ENCODE data around the gene LRRC30. TPM values are rescaled to one million over a fixed set of nuclear protein-coding genes. Genes with fewer than 3 reads are reported as not detected.

LRRC30 gene
- total and polyA plus RNA-seq, 2 of the 13 experiments (the other 11 are each of a cell fraction or from before 2014, with no cell fraction given), result not detected

DNA sequence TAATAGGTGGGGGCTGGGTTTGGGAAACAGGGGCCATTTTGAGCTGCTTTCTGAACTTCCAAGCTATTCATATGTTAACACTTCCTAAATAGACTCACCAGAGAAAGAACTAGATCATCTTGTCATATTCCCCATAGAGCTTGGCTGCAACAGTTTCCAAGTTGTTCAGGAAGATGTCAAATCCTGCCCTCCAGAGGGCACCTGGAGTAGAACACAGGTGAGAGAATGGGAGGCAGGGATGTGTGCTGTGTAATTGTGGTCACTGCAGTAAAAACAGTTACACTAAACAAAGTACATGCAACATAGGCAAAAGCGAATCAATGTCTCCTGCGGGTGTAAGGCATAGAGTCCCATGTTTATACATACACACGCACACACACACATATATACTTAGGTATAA lies 34.5 kb upstream of the LRRC30 start (continued):
- TF ChIP-seq ZNF720 (CRISPR knock-in tag; IDR thresholded peaks at IDR 0.05), result no peak
- TF ChIP-seq ZBTB25 (CRISPR knock-in tag; IDR thresholded peaks at IDR 0.05), result no peak
- TF ChIP-seq ZMAT3 (CRISPR knock-in tag; conservative IDR thresholded peaks at IDR 0.05), result no peak

- H3K79me2 ChIP-seq (ENCODE audit: insufficient read depth, low read length), result no peaks in the 10 kb centered on the region
- DNase-seq (ENCODE audit: low spot score), result no peak
- H3K9ac ChIP-seq (ENCODE audit: insufficient read depth, low read depth, low read length), result no peak overlapping the region
- no peaks in the 10 kb centered on the region; a peak in 1 of 5 replicates for H3K27me3 ChIP-seq (ENCODE audit: control insufficient read depth in 1 of 2, insufficient read depth in 2 of 2, low read length in 2 of 2)
- H3K27ac ChIP-seq (ENCODE audit: extremely low read length, insufficient read depth, low read length), result no peak overlapping the region
- BruUV-seq (replicated peaks), result no TSS peak
- ChIA-PET POLR2A (no interaction called here), CTCF (ENCODE audit: low intra/inter-chr PET ratio, low total read pairs) (no interaction called here)
- no peaks in the 10 kb centered on the region for H3K36me3 ChIP-seq (replicated peaks in 1 of 2; ENCODE audit: control insufficient read depth in 1 of 2, insufficient read depth in 2 of 2, low read length in 2 of 2)
- H3K4me3 ChIP-seq (replicated peaks in 1 of 3; ENCODE audit: insufficient read depth in 1 of 3, low read depth in 2 of 3, low read length in 3 of 3), result no peak overlapping the region
- no peaks in the 10 kb centered on the region for H3K4me1 ChIP-seq (ENCODE audit: insufficient read depth, low read length)
- ATAC-seq, result no peak
- in situ Hi-C loops (cut with HindIII; ENCODE audit: extremely low pct_ligation_motif_present, low pct_unique_long_range_greater_than_20kb) (no loop called here), intact Hi-C loops (cut with micrococcal nuclease; ENCODE audit: unreplicated experiment) (no loop called here)
- FAIRE-seq, result no peak
- no peak overlapping the region for H3K4me2 ChIP-seq (ENCODE audit: low read depth, low read length)
- no peaks in the 10 kb centered on the region for H3K9me3 ChIP-seq (ENCODE audit: low read length)
- WGBS (ENCODE audit: low lambda C conversion rate), result 68% methylated on average over 2 of the region's 2 CpGs
- no peak overlapping the region for H2AFZ ChIP-seq (ENCODE audit: low read length)
- no peaks in the 10 kb centered on the region for H4K20me1 ChIP-seq (ENCODE audit: insufficient read depth, low read length)
- TF ChIP-seq CAMTA2 (CRISPR knock-in tag; IDR thresholded peaks at IDR 0.05; ENCODE audit: borderline replicate concordance) (no peak), SRSF9 (IDR thresholded peaks at IDR 0.05; ENCODE audit: borderline replicate concordance, insufficient read depth, low read depth, low read length, poor library complexity, severe bottlenecking) (no peak), ARID5B (CRISPR knock-in tag; IDR thresholded peaks at IDR 0.05) (no peak), ZFP41 (CRISPR knock-in tag; IDR thresholded peaks at IDR 0.05; ENCODE audit: borderline replicate concordance) (no peak), MTA3 (CRISPR knock-in tag; IDR thresholded peaks at IDR 0.05) (no peak), HDAC1 (CRISPR knock-in tag; IDR thresholded peaks at IDR 0.05) (no peak), ZMYM2 (CRISPR knock-in tag; IDR thresholded peaks at IDR 0.05) (no peak), CENPT (CRISPR knock-in tag; IDR thresholded peaks at IDR 0.05; ENCODE audit: low read depth) (no peak), RCOR2 (CRISPR knock-in tag; IDR thresholded peaks at IDR 0.05) (no peak), ZNF552 (CRISPR knock-in tag; IDR thresholded peaks at IDR 0.05; ENCODE audit: borderline replicate concordance) (no peak), ESRRA (CRISPR knock-in tag; IDR thresholded peaks at IDR 0.05; ENCODE audit: low read depth) (no peak), TFE3 (CRISPR knock-in tag; IDR thresholded peaks at IDR 0.05) (no peak), ZFP36 (IDR thresholded peaks at IDR 0.05; ENCODE audit: borderline replicate concordance, low read depth, low read length, partially characterized antibody) (no peak), KDM5A (IDR thresholded peaks at IDR 0.05; ENCODE audit: borderline replicate concordance, low read length) (no peak), XRCC5 (optimal IDR thresholded peaks at IDR 0.05; ENCODE audit: low read length) (no peak), ZSCAN12 (CRISPR knock-in tag; IDR thresholded peaks at IDR 0.05) (no peak)
Measured at GRCh38 chr18:7197854-7198253, 33.0 kb upstream of the LRRC30 start.
